Endodermal cell (in vitro differentiated cells): ENCODE data around the gene APPBP2. TPM values are rescaled to one million over a fixed set of nuclear protein-coding genes. Genes with fewer than 3 reads are reported as not detected.

Experiments used
- DNase-seq: peaks from one replicate; pipeline ENCODE4 v3.0.0-alpha.2; 2017
- H3K27ac ChIP-seq: 2 replicates; pipeline ENCODE4 v1.5.1; 2013; ENCODE audit warnings: mild to moderate bottlenecking, low read depth, low read length, moderate library complexity
- H3K27me3 ChIP-seq: 2 replicates; pipeline ENCODE4 v1.6.1; 2013; ENCODE audit warnings: mild to moderate bottlenecking, low read length, moderate library complexity; ENCODE audit not compliant: insufficient read depth, control insufficient read depth, poor library complexity, severe bottlenecking
- H3K36me3 ChIP-seq: 2 replicates; pipeline ENCODE4 v1.7.0; 2013; ENCODE audit warnings: mild to moderate bottlenecking, low read length, moderate library complexity; ENCODE audit not compliant: control insufficient read depth, insufficient read depth
- H3K4me1 ChIP-seq: one replicate; pipeline ENCODE4 v1.7.0; 2013; ENCODE audit warnings: low read length; ENCODE audit not compliant: control insufficient read depth, insufficient read depth
- H3K4me3 ChIP-seq: 2 replicates; pipeline ENCODE4 v1.5.1; 2013; ENCODE audit warnings: mild to moderate bottlenecking, low read length, moderate library complexity
- H3K9ac ChIP-seq: 2 replicates; pipeline ENCODE4 v1.6.1; 2013; ENCODE audit warnings: mild to moderate bottlenecking, low read length, moderate library complexity; ENCODE audit not compliant: poor library complexity, severe bottlenecking; ENCODE audit errors: extremely low read depth
- H3K9me3 ChIP-seq: 2 replicates; pipeline ENCODE4 v1.6.1; 2013; ENCODE audit warnings: mild to moderate bottlenecking, low read length, moderate library complexity; ENCODE audit not compliant: control insufficient read depth
- H3K27ac Mint-ChIP-seq: 2 replicates; pipeline ENCODE4 v1.8.0; 2020; ENCODE audit warnings: mixed read lengths
- H3K27me3 Mint-ChIP-seq: 2 replicates; pipeline ENCODE4 v1.8.0; 2021; ENCODE audit warnings: mild to moderate bottlenecking, mixed read lengths; ENCODE audit not compliant: insufficient read depth
- H3K36me3 Mint-ChIP-seq: 2 replicates; pipeline ENCODE4 v1.8.0; 2020; ENCODE audit warnings: low read depth, mixed read lengths
- H3K4me1 Mint-ChIP-seq: 2 replicates; pipeline ENCODE4 v1.8.0; 2020; ENCODE audit warnings: mixed read lengths
- H3K4me3 Mint-ChIP-seq: 2 replicates; pipeline ENCODE4 v1.8.0; 2020; ENCODE audit warnings: mild to moderate bottlenecking, moderate library complexity, mixed read lengths
- H3K9me3 Mint-ChIP-seq: 2 replicates; pipeline ENCODE4 v1.8.0; 2020; ENCODE audit warnings: mild to moderate bottlenecking, mixed read lengths
- CTCF ChIP-seq: fragments of 200-600 bp; sonication (generic); conservative IDR thresholded peaks from 2 replicates; pipeline ENCODE4 v1.5.0; 2021; ENCODE audit warnings: antibody characterized with exemption, mild to moderate bottlenecking
- WGBS, 2 experiments: methylation state at CpG; one replicate each; pipeline versions ENCODE4 v1.1.5 to v1.1.7; 2013; ENCODE audit warnings: missing lambda C conversion rate in 2 of 2, mixed read lengths in 1 of 2; ENCODE audit not compliant: insufficient coverage in 1 of 2, insufficient read length in 1 of 2; 5-methylcytosine and 5-hydroxymethylcytosine counted together
- total RNA-seq, 2 donors: library from RNA; stranded (reverse); fragmentation: NEBNext Ultra II Directional in 1 of 2; extraction: Animal tissue kit (Norgen Biotek cat#: 25700) in 1 of 2; gene quantifications; 2 replicates in 1 of 2; 3 replicates in 1 of 2; pipeline ENCODE4 v1.2.1, GENCODE V29; 2021

The APPBP2 gene
- total RNA-seq, 2 donors from 2014 or later, result 25.3 to 28.1 TPM

DNA sequence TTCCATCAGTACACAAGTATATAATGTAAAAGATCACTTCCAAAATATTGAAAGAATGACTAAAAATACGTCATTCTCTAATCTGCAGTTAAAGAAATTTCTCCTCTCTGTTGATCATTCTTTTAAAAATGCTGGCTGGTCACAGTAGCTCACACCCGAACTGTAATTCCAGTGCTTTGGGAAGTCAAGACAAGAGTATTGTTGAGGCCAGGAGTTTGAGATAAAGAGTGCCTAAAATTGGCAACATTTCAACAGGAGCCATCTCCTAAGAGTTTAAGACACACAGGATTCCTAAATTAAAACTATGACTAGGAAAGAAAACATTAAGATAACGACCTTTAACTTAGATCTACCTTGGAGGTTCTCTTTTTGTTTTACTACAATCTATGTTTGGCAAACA, 129.6 kb downstream of the APPBP2 start:
- 81 to 84% methylated on average over 2 to 3 of the region's 3 CpGs for WGBS, 2 experiments
- Mint-ChIP-seq H3K9me3 (no peaks in the 10 kb centered on the region), H3K27ac (no peak overlapping the region), H3K4me3 (no peak overlapping the region), H3K36me3 (no peaks in the 10 kb centered on the region), H3K4me1 (peaks cover 15% of the 10 kb centered on the region), H3K27me3 (no peaks in the 10 kb centered on the region)
- DNase-seq, result no peak
- Histone ChIP-seq H3K27ac (no peak overlapping the region), H3K9me3 (no peaks in the 10 kb centered on the region), H3K27me3 (no peaks in the 10 kb centered on the region), H3K9ac (no peak overlapping the region), H3K4me3 (no peak overlapping the region), H3K36me3 (no peaks in the 10 kb centered on the region), H3K4me1 (peaks cover 5% of the 10 kb centered on the region)
- TF ChIP-seq CTCF, result no peak

GRCh38 chr17:60395508-60396065, 130.5 kb downstream of the APPBP2 start:
- H3K9me3 ChIP-seq, result no peaks in the 10 kb centered on the region
- H3K27ac Mint-ChIP-seq, result no peak overlapping the region
- H3K4me1 Mint-ChIP-seq, result peaks cover 21% of the 10 kb centered on the region
- no peaks in the 10 kb centered on the region for H3K27me3 Mint-ChIP-seq
- no peak for TF ChIP-seq CTCF
- H3K4me1 ChIP-seq, result peaks cover 5% of the 10 kb centered on the region
- no peak overlapping the region for H3K4me3 ChIP-seq
- H3K27ac ChIP-seq, result no peak overlapping the region
- H3K27me3 ChIP-seq, result no peaks in the 10 kb centered on the region
- no peak for DNase-seq
- no peaks in the 10 kb centered on the region for H3K36me3 Mint-ChIP-seq
- H3K9ac ChIP-seq, result no peak overlapping the region
- H3K9me3 Mint-ChIP-seq, result no peaks in the 10 kb centered on the region
- no peaks in the 10 kb centered on the region for H3K36me3 ChIP-seq
- WGBS, 2 experiments, result 92 to 100% methylated on average over 1 to 4 of the region's 4 CpGs
- no peak overlapping the region for H3K4me3 Mint-ChIP-seq

GRCh38 chr17:60393840-60394723, 132.0 kb downstream of the APPBP2 start:
- TF ChIP-seq CTCF, result no peak
- H3K4me3 ChIP-seq, result no peak overlapping the region
- no peaks in the 10 kb centered on the region for H3K36me3 ChIP-seq
- no peak overlapping the region for H3K27ac Mint-ChIP-seq
- H3K9me3 ChIP-seq, result no peaks in the 10 kb centered on the region
- H3K27ac ChIP-seq, result no peak overlapping the region
- H3K36me3 Mint-ChIP-seq, result no peaks in the 10 kb centered on the region
- H3K27me3 ChIP-seq, result no peaks in the 10 kb centered on the region
- 93 to 99% methylated on average over 11 to 17 of the region's 17 CpGs for WGBS, 2 experiments
- DNase-seq, result no peak
- no peaks in the 10 kb centered on the region for H3K27me3 Mint-ChIP-seq
- no peak overlapping the region for H3K4me3 Mint-ChIP-seq
- peaks cover 5% of the 10 kb centered on the region for H3K4me1 ChIP-seq
- no peak overlapping the region for H3K9ac ChIP-seq
- H3K4me1 Mint-ChIP-seq, result peaks cover 29% of the 10 kb centered on the region
- no peaks in the 10 kb centered on the region for H3K9me3 Mint-ChIP-seq

Other genes with a start within 250 kb of the APPBP2 start
- 10 to 100 TPM; 54.1 to 74.3 TPM for gene USP32, start 134.1 kb downstream of the APPBP2 start, total RNA-seq
- gene CHCT1, start 103.8 kb downstream of the APPBP2 start, total RNA-seq, result not detected
- gene PPM1D, start 74.0 kb upstream of the APPBP2 start, total RNA-seq, result 10 to 100 TPM in 1 of 2 donors, 1 to 10 TPM in 1; 9.4 to 13.0 TPM
- gene BCAS3, start 151.6 kb upstream of the APPBP2 start, total RNA-seq, result 10 to 100 TPM; 28.0 to 37.7 TPM